ENCODE results near the gene IPO11. TPM values are rescaled to one million over a fixed set of nuclear protein-coding genes. Genes with fewer than 3 reads are reported as not detected.
A peak's percentile ranks its signal among the peaks of the same experiment; 100 is the strongest.

IPO11 gene
- total and polyA plus RNA-seq, 3 experiments from 2014 or later, result 9.9 to 74.7 (median 70.0) TPM

DNA sequence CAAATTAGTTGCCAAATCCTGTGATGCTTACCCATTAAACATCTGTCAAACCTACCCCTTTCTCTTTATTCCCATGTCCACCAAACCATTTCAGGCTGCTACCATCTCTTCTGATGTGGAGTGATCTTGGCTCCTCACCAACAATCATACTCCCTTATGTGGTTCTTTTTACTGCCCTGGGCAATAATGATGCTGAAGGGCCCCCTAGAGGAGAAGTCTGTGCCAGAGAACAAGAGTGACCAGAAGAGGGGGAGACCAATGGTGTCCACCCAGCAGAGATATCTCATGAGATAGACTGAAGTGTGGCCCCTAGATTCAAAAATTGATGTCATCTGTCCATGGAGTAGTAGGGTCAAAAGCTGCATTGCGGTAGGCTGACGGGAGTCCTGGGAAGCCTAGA, 176.9 kb downstream of the IPO11 start:
- H3K9me3 Mint-ChIP-seq, result no peaks in the 10 kb centered on the region
- Histone ChIP-seq H3K4me1 (ENCODE audit: insufficient read depth, low read length) (no peaks in the 10 kb centered on the region), H3K4me3 (ENCODE audit: low read length) (no peak overlapping the region), H3K27ac (ENCODE audit: low read depth, low read length) (no peak overlapping the region), H3K36me3 (ENCODE audit: insufficient read depth, low read length) (no peaks in the 10 kb centered on the region), H3K27me3 (ENCODE audit: insufficient read depth, low read length, poor library complexity, severe bottlenecking) (no peaks in the 10 kb centered on the region), H3K9me3 (ENCODE audit: low read length) (no peaks in the 10 kb centered on the region)
- H3K4me1 Mint-ChIP-seq, result peaks cover 15 to 19% (median 17%) of the 10 kb centered on the region in 3 donors
- peaks cover 18 to 50% (median 20%) of the 10 kb centered on the region in 3 donors for H3K36me3 Mint-ChIP-seq
- POLR2A ChIA-PET, result no interaction called here
- H3K4me3 Mint-ChIP-seq, result no peak overlapping the region
- DNase-seq, result no peak
- peak overlapping the region in 2 of 8 donors; percentile 16 to 40 for H3K27ac Mint-ChIP-seq
- no peaks in the 10 kb centered on the region for H3K27me3 Mint-ChIP-seq
- CTCF ChIA-PET, result no interaction called here

DNA sequence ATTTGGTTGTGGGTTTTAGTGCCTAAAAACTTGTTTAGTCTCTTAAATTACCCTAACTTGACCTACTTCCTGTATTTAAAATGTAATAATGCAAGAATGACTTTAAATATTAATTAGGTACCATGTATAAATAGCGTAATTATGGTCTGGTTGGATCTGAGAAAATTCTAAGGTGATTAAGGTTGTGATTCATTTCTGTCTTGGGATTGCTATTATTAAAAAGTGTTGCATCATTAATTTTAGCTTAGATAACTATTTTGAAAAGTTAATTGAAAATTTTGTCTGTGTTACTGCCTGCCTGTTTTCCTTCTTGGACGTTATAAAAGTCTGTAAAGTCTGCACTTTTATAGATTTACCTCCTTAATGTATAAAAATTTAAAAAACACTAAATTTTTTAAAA, 177.8 kb downstream of the IPO11 start:
- Mint-ChIP-seq H3K9me3 (no peaks in the 10 kb centered on the region), H3K27ac (no peak overlapping the region), H3K36me3 (peaks cover 18 to 56% (median 23%) of the 10 kb centered on the region in 3 donors), H3K27me3 (no peaks in the 10 kb centered on the region), H3K4me3 (no peak overlapping the region), H3K4me1 (peaks cover 15 to 19% (median 18%) of the 10 kb centered on the region in 3 donors)
- CTCF ChIA-PET, result no interaction called here
- no peaks in the 10 kb centered on the region for H3K36me3 ChIP-seq (ENCODE audit: insufficient read depth, low read length)
- no peak overlapping the region for H3K4me3 ChIP-seq (ENCODE audit: low read length)
- H3K9me3 ChIP-seq (ENCODE audit: low read length), result no peaks in the 10 kb centered on the region
- POLR2A ChIA-PET, result no interaction called here
- no peak for DNase-seq
- no peaks in the 10 kb centered on the region for H3K4me1 ChIP-seq (ENCODE audit: insufficient read depth, low read length)
- no peaks in the 10 kb centered on the region for H3K27me3 ChIP-seq (ENCODE audit: insufficient read depth, low read length, poor library complexity, severe bottlenecking)
- no peak overlapping the region for H3K27ac ChIP-seq (ENCODE audit: low read depth, low read length)

- Mint-ChIP-seq H3K27ac (peak overlapping the region in 1 of 8 donors; percentile 13), H3K4me1 (peaks cover 9 to 21% (median 16%) of the 10 kb centered on the region in 3 donors), H3K27me3 (no peaks in the 10 kb centered on the region), H3K36me3 (peaks cover 14 to 46% (median 20%) of the 10 kb centered on the region in 3 donors), H3K4me3 (no peak overlapping the region), H3K9me3 (no peaks in the 10 kb centered on the region)
- H3K4me3 ChIP-seq (ENCODE audit: low read length), result no peak overlapping the region
- H3K27ac ChIP-seq (ENCODE audit: low read depth, low read length), result no peak overlapping the region
- H3K27me3 ChIP-seq (ENCODE audit: insufficient read depth, low read length, poor library complexity, severe bottlenecking), result no peaks in the 10 kb centered on the region
- no peaks in the 10 kb centered on the region for H3K4me1 ChIP-seq (ENCODE audit: insufficient read depth, low read length)
- no peaks in the 10 kb centered on the region for H3K9me3 ChIP-seq (ENCODE audit: low read length)
- ChIA-PET CTCF (interaction anchor here (0.6 kb wide), 1 partner anchor 1428 kb away, joined by 3 read pairs; no protein-coding TSS in a partner anchor), POLR2A (no interaction called here)
- no peaks in the 10 kb centered on the region for H3K36me3 ChIP-seq (ENCODE audit: insufficient read depth, low read length)
- no peak for DNase-seq
Observed at GRCh38 chr5:62592558-62592957, 180.0 kb downstream of the IPO11 start.

DNA sequence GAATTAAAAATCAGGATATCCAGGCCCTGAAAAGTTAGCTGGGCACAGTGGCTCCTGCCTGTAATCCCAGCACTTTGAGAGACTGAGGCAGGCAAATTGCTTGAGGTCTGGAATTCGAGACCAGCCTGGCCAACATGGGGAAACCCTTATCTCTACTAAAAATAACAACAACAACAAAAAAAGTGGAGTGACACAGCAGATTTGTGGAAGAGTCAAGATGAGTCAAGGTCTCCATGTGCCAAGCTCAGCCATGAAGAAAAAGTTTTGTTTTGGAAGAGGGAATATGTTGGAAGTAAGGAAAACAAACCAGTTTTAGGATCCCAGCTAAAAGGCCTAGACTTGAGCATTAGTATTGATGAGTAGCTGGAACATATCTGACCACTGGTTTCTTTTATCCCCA, 180.8 kb downstream of the IPO11 start:
- Histone ChIP-seq H3K9me3 (ENCODE audit: low read length) (no peaks in the 10 kb centered on the region), H3K27me3 (ENCODE audit: insufficient read depth, low read length, poor library complexity, severe bottlenecking) (no peaks in the 10 kb centered on the region), H3K27ac (ENCODE audit: low read depth, low read length) (no peak overlapping the region), H3K4me3 (ENCODE audit: low read length) (no peak overlapping the region), H3K36me3 (ENCODE audit: insufficient read depth, low read length) (no peaks in the 10 kb centered on the region), H3K4me1 (ENCODE audit: insufficient read depth, low read length) (no peaks in the 10 kb centered on the region)
- Mint-ChIP-seq H3K4me1 (peaks cover 9 to 21% (median 16%) of the 10 kb centered on the region in 3 donors), H3K27ac (peak overlapping the region in 1 of 8 donors; percentile 64), H3K27me3 (no peaks in the 10 kb centered on the region), H3K36me3 (peaks cover 14 to 41% (median 20%) of the 10 kb centered on the region in 3 donors), H3K4me3 (no peak overlapping the region), H3K9me3 (no peaks in the 10 kb centered on the region)
- POLR2A ChIA-PET, result no interaction called here
- DNase-seq, result no peak
- CTCF ChIA-PET, result no interaction called here

DNA sequence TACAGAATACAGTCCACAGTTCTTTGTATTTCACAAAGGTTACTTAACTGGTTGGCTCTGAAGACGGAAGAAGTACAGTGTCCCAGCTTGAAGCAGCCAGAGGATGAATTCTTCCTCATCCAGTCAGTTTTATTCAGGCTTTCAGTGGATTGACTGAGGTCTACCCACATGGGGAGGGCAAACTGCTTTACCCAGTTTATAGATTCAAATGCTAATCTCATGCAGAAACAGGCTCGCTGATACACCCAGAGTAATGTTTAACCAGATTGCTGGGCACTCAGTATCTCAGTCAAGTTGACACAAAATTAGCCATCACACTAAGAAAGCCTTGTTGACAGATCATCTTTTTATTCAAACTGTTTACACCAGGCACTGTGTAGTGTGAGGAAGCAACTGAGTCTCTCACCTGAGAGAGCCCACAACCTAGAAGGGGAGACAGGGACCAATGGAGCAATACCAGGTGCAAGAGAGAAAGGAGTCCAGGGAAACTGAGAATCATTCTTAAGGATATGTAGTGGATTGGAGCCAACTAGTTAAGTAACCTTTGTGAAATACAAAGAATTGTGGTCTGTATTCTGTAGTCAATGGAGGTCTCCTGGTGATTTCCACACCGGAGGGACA, 181.9 kb downstream of the IPO11 start:
- DNase-seq, result no peak
- Mint-ChIP-seq H3K9me3 (no peaks in the 10 kb centered on the region), H3K36me3 (peaks cover 14 to 33% (median 17%) of the 10 kb centered on the region in 3 donors), H3K27me3 (no peaks in the 10 kb centered on the region), H3K4me3 (no peak overlapping the region), H3K27ac (peak overlapping the region in 1 of 8 donors; percentile 10), H3K4me1 (peaks cover 9 to 21% (median 11%) of the 10 kb centered on the region in 3 donors)
- Histone ChIP-seq H3K27me3 (ENCODE audit: insufficient read depth, low read length, poor library complexity, severe bottlenecking) (no peaks in the 10 kb centered on the region), H3K36me3 (ENCODE audit: insufficient read depth, low read length) (no peaks in the 10 kb centered on the region), H3K4me1 (ENCODE audit: insufficient read depth, low read length) (no peaks in the 10 kb centered on the region), H3K4me3 (ENCODE audit: low read length) (no peak overlapping the region), H3K9me3 (ENCODE audit: low read length) (no peaks in the 10 kb centered on the region), H3K27ac (ENCODE audit: low read depth, low read length) (no peak overlapping the region)
- POLR2A ChIA-PET, result no interaction called here
- CTCF ChIA-PET, result no interaction called here

- peaks cover 11 to 31% (median 23%) of the 10 kb centered on the region in 3 donors for H3K36me3 Mint-ChIP-seq
- Histone ChIP-seq H3K27ac (ENCODE audit: low read depth, low read length) (no peak overlapping the region), H3K4me1 (ENCODE audit: insufficient read depth, low read length) (no peaks in the 10 kb centered on the region), H3K9me3 (ENCODE audit: low read length) (no peaks in the 10 kb centered on the region), H3K4me3 (ENCODE audit: low read length) (no peak overlapping the region), H3K36me3 (ENCODE audit: insufficient read depth, low read length) (no peaks in the 10 kb centered on the region), H3K27me3 (ENCODE audit: insufficient read depth, low read length, poor library complexity, severe bottlenecking) (no peaks in the 10 kb centered on the region)
- H3K27me3 Mint-ChIP-seq, result no peaks in the 10 kb centered on the region
- DNase-seq, result no peak
- peak overlapping the region in 1 of 8 donors; percentile 81 for H3K27ac Mint-ChIP-seq
- H3K4me1 Mint-ChIP-seq, result peaks cover 12 to 29% (median 16%) of the 10 kb centered on the region in 3 donors
- ChIA-PET POLR2A (no interaction called here), CTCF (no interaction called here)
- no peak overlapping the region for H3K4me3 Mint-ChIP-seq
- no peaks in the 10 kb centered on the region for H3K9me3 Mint-ChIP-seq
Observed at GRCh38 chr5:62596096-62596495, 183.5 kb downstream of the IPO11 start.

GRCh38 chr5:62596691-62597090, 184.1 kb downstream of the IPO11 start:
- Histone ChIP-seq H3K4me1 (ENCODE audit: insufficient read depth, low read length) (no peaks in the 10 kb centered on the region), H3K27me3 (ENCODE audit: insufficient read depth, low read length, poor library complexity, severe bottlenecking) (no peaks in the 10 kb centered on the region), H3K36me3 (ENCODE audit: insufficient read depth, low read length) (no peaks in the 10 kb centered on the region), H3K9me3 (ENCODE audit: low read length) (no peaks in the 10 kb centered on the region), H3K4me3 (ENCODE audit: low read length) (no peak overlapping the region), H3K27ac (ENCODE audit: low read depth, low read length) (no peak overlapping the region)
- Mint-ChIP-seq H3K4me1 (peaks cover 13 to 32% (median 16%) of the 10 kb centered on the region in 3 donors), H3K4me3 (no peak overlapping the region), H3K9me3 (no peaks in the 10 kb centered on the region), H3K27me3 (no peaks in the 10 kb centered on the region), H3K36me3 (peaks cover 6 to 26% (median 21%) of the 10 kb centered on the region in 3 donors), H3K27ac (no peak overlapping the region)
- CTCF ChIA-PET, result no interaction called here
- DNase-seq, result no peak
- POLR2A ChIA-PET, result no interaction called here

- no peaks in the 10 kb centered on the region for H3K4me1 ChIP-seq (ENCODE audit: insufficient read depth, low read length)
- Mint-ChIP-seq H3K9me3 (no peaks in the 10 kb centered on the region), H3K4me1 (peaks cover 17 to 38% (median 19%) of the 10 kb centered on the region in 3 donors), H3K4me3 (no peak overlapping the region), H3K36me3 (peaks cover 2 to 20% (median 20%) of the 10 kb centered on the region in 3 donors), H3K27me3 (no peaks in the 10 kb centered on the region), H3K27ac (no peak overlapping the region)
- no peaks in the 10 kb centered on the region for H3K36me3 ChIP-seq (ENCODE audit: insufficient read depth, low read length)
- no peak overlapping the region for H3K27ac ChIP-seq (ENCODE audit: low read depth, low read length)
- H3K9me3 ChIP-seq (ENCODE audit: low read length), result no peaks in the 10 kb centered on the region
- H3K4me3 ChIP-seq (ENCODE audit: low read length), result no peak overlapping the region
- ChIA-PET CTCF (no interaction called here), POLR2A (no interaction called here)
- no peaks in the 10 kb centered on the region for H3K27me3 ChIP-seq (ENCODE audit: insufficient read depth, low read length, poor library complexity, severe bottlenecking)
- DNase-seq, result no peak
Observed at GRCh38 chr5:62597314-62597713, 184.8 kb downstream of the IPO11 start.
